NCI-H526 (cell line): Measurements from ENCODE around the gene SLC48A1.
A peak's percentile ranks its signal among the peaks of the same experiment; 100 is the strongest.

Experiments
- DNase-seq, 2 experiments: peaks; one replicate each; lab custom pipeline; 2025; lab: John Stamatoyannopoulos, UW

SLC48A1 gene

GRCh38 chr12:47773062-47773857 lies at the start of gene SLC48A1:
Gene SLC48A1, plus strand, starts transcription at chr12:47773238. Its CDS starts 67 bp downstream, at chr12:47773305.
- peak in 1 of 2 experiments; percentile 88 for DNase-seq

GRCh38 chr12:47725091-47725772 lies 47.8 kb upstream of the SLC48A1 start, which contains the start of gene ENDOU:
Gene ENDOU, minus strand, starts transcription at chr12:47725490. Its CDS starts 77 bp downstream, at chr12:47725413.
- DNase-seq, result no peak

GRCh38 chr12:47725893-47726292 lies 47.1 kb upstream of the SLC48A1 start:
- peak; percentile 40 to 57 for DNase-seq

- DNase-seq, result no peak
Measured at GRCh38 chr12:47729233-47729632, 43.8 kb upstream of the SLC48A1 start.

- no peak for DNase-seq
Measured at GRCh38 chr12:47730341-47730744, 42.7 kb upstream of the SLC48A1 start.

GRCh38 chr12:47731723-47732122 lies 41.3 kb upstream of the SLC48A1 start:
- DNase-seq, result no peak

GRCh38 chr12:47732504-47732903 lies 40.5 kb upstream of the SLC48A1 start:
- DNase-seq, result no peak

- no peak for DNase-seq
Measured at GRCh38 chr12:47733142-47733541, 39.9 kb upstream of the SLC48A1 start.

GRCh38 chr12:47734725-47735480 lies 38.1 kb upstream of the SLC48A1 start:
- no peak for DNase-seq

- no peak for DNase-seq
Measured at GRCh38 chr12:47735649-47736048, 37.4 kb upstream of the SLC48A1 start.

GRCh38 chr12:47736216-47736615 lies 36.8 kb upstream of the SLC48A1 start:
- no peak for DNase-seq

- DNase-seq, result no peak
Measured at GRCh38 chr12:47736877-47737676, 36.0 kb upstream of the SLC48A1 start.

GRCh38 chr12:47737936-47738594 lies 35.0 kb upstream of the SLC48A1 start:
- no peak for DNase-seq

GRCh38 chr12:47739297-47739696 lies 33.7 kb upstream of the SLC48A1 start:
- no peak for DNase-seq

- no peak for DNase-seq
Measured at GRCh38 chr12:47739979-47740378, 33.1 kb upstream of the SLC48A1 start.

GRCh38 chr12:47740606-47741339 lies 32.3 kb upstream of the SLC48A1 start:
- no peak for DNase-seq

GRCh38 chr12:47741340-47741703 lies 31.7 kb upstream of the SLC48A1 start:
- DNase-seq, result no peak

GRCh38 chr12:47742253-47742825 lies 30.7 kb upstream of the SLC48A1 start:
- peak; percentile 5 to 30 for DNase-seq

- DNase-seq, result no peak
Measured at GRCh38 chr12:47743311-47743860, 29.7 kb upstream of the SLC48A1 start.
